HepG2 (cell line): Measurements from ENCODE around the gene CFAP119. TPM values are rescaled to one million over a fixed set of nuclear protein-coding genes. Genes with fewer than 3 reads are reported as not detected.

Source experiments
- AKNA ChIP-seq: sonication (generic); formaldehyde crosslinking; IDR thresholded peaks from 2 replicates; pipeline ENCODE4 v1.4.0; 2020; ENCODE audit warnings: missing genetic modification reagents, borderline replicate concordance
- DBP ChIP-seq: sonication (generic); formaldehyde crosslinking; IDR thresholded peaks from 2 replicates; pipeline ENCODE4 v1.4.0; 2020; ENCODE audit warnings: missing genetic modification reagents; ENCODE audit errors: not compliant biosample characterization
- GATA4 ChIP-seq: sonication (generic); IDR thresholded peaks from 2 replicates; pipeline ENCODE4 v1.6.1; 2016; ENCODE audit warnings: antibody characterized with exemption, low read depth, borderline replicate concordance
- STAT6 ChIP-seq: sonication (generic); formaldehyde crosslinking; IDR thresholded peaks from 2 replicates; pipeline ENCODE4 v1.4.0; 2020; ENCODE audit warnings: missing genetic modification reagents, mild to moderate bottlenecking, borderline replicate concordance
- ZMYM3 ChIP-seq: sonication (generic); formaldehyde crosslinking; IDR thresholded peaks from 2 replicates; pipeline ENCODE4 v1.5.1; 2020; ENCODE audit warnings: mild to moderate bottlenecking, missing genetic modification reagents
- ZNF281 ChIP-seq: sonication (generic); formaldehyde crosslinking; IDR thresholded peaks from 2 replicates; pipeline ENCODE4 v1.4.0; 2020; ENCODE audit warnings: missing genetic modification reagents, borderline replicate concordance
- ZNF800 ChIP-seq: sonication (generic); formaldehyde crosslinking; IDR thresholded peaks from 2 replicates; pipeline ENCODE4 v1.4.0; 2020; ENCODE audit warnings: missing genetic modification reagents
- polyA plus RNA-seq, 8 experiments: library from polyadenylated mRNA; depleted of rRNA in 3 of 8; stranded (reverse) in 7 of 8; unstranded in 1 of 8; fragments of >200 nt; fragmentation: Illumina TruSeq in 4 of 8; extraction: Trizol in 4 of 8; gene quantifications; 2 replicates each; pipeline versions ENCODE4 v1.2.1 to v1.2.3, GENCODE V29; 2011 to 2016; ENCODE audit warnings: low read depth in 4 of 8, missing spikeins in 1 of 8, mixed read lengths in 1 of 8; ENCODE audit not compliant: insufficient read depth in 1 of 8
- total RNA-seq, 5 experiments: library from RNA; depleted of rRNA; stranded (reverse); fragments of >200 nt; fragmentation: Illumina TruSeq; extraction: Trizol; gene quantifications; 2 replicates each; pipeline ENCODE4 v1.2.3, GENCODE V29; 2016; ENCODE audit warnings: low read depth in 1 of 5

Gene CFAP119
- total and polyA plus RNA-seq, 2 of the 13 experiments (the other 11 are each of a cell fraction or from before 2014, with no cell fraction given) = 6.4 TPM

GRCh38 chr16:30775392-30776188 lies 13.7 kb upstream of the CFAP119 start (continued):
- TF ChIP-seq AKNA (CRISPR knock-in tag) = peak; percentile 31
- peak; percentile 19; the same call in 1 of the 2 replicates for TF ChIP-seq ZNF281 (CRISPR knock-in tag)
- peak; percentile 88 for TF ChIP-seq ZNF800
- TF ChIP-seq GATA4 = 0 out of 2 replicates have a peak, but pooled peaks have one; percentile 51
- no peak for TF ChIP-seq ZMYM3 (CRISPR knock-in tag)
- 0 out of 2 replicates have a peak, but pooled peaks have one; percentile 83 for TF ChIP-seq STAT6 (CRISPR knock-in tag)
- no peak for TF ChIP-seq DBP (CRISPR knock-in tag)
